SU-DHL-6 (cell line): ENCODE measurements around the gene OPN1SW.

Source experiments
- H2AFZ ChIP-seq: fragments of 200-600 bp; sonication (generic); 2 replicates; pipeline ENCODE4 v1.6.1; 2014; ENCODE audit warnings: low read depth, mild to moderate bottlenecking, moderate library complexity, mixed read lengths, antibody characterized with exemption, low read length; ENCODE audit not compliant: severe bottlenecking
- H3F3A ChIP-seq: fragments of 200-600 bp; shearing (Covaris generic); 2 replicates; pipeline ENCODE4 v1.6.0; 2016; ENCODE audit warnings: antibody characterized with exemption, mild to moderate bottlenecking; ENCODE audit not compliant: insufficient read depth
- H3K27ac ChIP-seq: fragments of 200-600 bp; sonication (generic); 2 replicates; pipeline ENCODE4 v1.5.1; 2016; ENCODE audit warnings: low read depth, mild to moderate bottlenecking, low read length, moderate library complexity, mixed read lengths
- H3K27me3 ChIP-seq: fragments of 200-600 bp; sonication (generic), shearing (Covaris generic); 2 replicates; pipeline ENCODE4 v1.6.0; 2014; ENCODE audit warnings: mild to moderate bottlenecking, low read length
- H3K36me3 ChIP-seq: fragments of 200-600 bp; sonication (generic); 2 replicates; pipeline ENCODE4 v1.6.1; 2014; ENCODE audit warnings: mild to moderate bottlenecking, low read length, mixed read lengths
- H3K4me2 ChIP-seq: fragments of 300-600, 200-600 bp; shearing (Covaris generic), sonication (generic); 2 replicates; pipeline ENCODE4 v1.6.0; 2014; ENCODE audit warnings: low read length, low read depth, mild to moderate bottlenecking; ENCODE audit not compliant: poor library complexity, severe bottlenecking
- H3K4me3 ChIP-seq: fragments of 200-600 bp; sonication (generic); 2 replicates; pipeline ENCODE4 v1.5.1; 2014; ENCODE audit warnings: antibody characterized with exemption, low read length, mild to moderate bottlenecking, mixed read lengths; ENCODE audit not compliant: insufficient read depth, poor library complexity, severe bottlenecking
- H3K79me2 ChIP-seq: fragments of 200-600 bp; sonication (generic); 2 replicates; pipeline ENCODE4 v1.6.1; 2014; ENCODE audit warnings: mild to moderate bottlenecking, low read length, moderate library complexity; ENCODE audit not compliant: insufficient read depth
- H3K9ac ChIP-seq: fragments of 200-600 bp; sonication (generic); 2 replicates; pipeline ENCODE4 v1.7.0; 2014; ENCODE audit warnings: mild to moderate bottlenecking, low read length
- H3K9me2 ChIP-seq: fragments of 200-600 bp; sonication (generic); replicated peaks from 2 replicates; pipeline ENCODE4 v1.6.1; 2014; ENCODE audit warnings: low read length; ENCODE audit not compliant: insufficient read depth
- H3K9me3 ChIP-seq: fragments of 200-600 bp; sonication (generic); 2 replicates; pipeline ENCODE4 v1.6.1; 2014; ENCODE audit warnings: low read length, mixed read lengths; ENCODE audit not compliant: insufficient read depth
- H4K20me1 ChIP-seq: fragments of 200-600 bp; sonication (generic); 2 replicates; pipeline ENCODE4 v1.6.1; 2014; ENCODE audit warnings: low read depth, mild to moderate bottlenecking, antibody characterized with exemption, low read length, moderate library complexity, mixed read lengths
- CTCF ChIP-seq: fragments of 200-600 bp; sonication (generic); IDR thresholded peaks from one replicate; pipeline ENCODE4 v1.5.1; 2017; ENCODE audit warnings: antibody characterized with exemption, mild to moderate bottlenecking, low read length, moderate library complexity; ENCODE audit not compliant: insufficient read depth, poor library complexity, severe bottlenecking
- EZH2phosphoT487 ChIP-seq: fragments of 200-600 bp; sonication (generic), shearing (Covaris generic); conservative IDR thresholded peaks from 2 replicates; pipeline ENCODE4 v1.6.1; 2018; ENCODE audit warnings: mild to moderate bottlenecking, antibody characterized with exemption, low read length, moderate library complexity, mixed read lengths

Gene OPN1SW

GRCh38 chr7:128731184-128731583 lies 44.4 kb downstream of the OPN1SW start:
- Histone ChIP-seq H3K79me2 (no peaks in the 10 kb centered on the region), H3K9me2 (no peaks in the 10 kb centered on the region), H3K27me3 (no peaks in the 10 kb centered on the region), H2AFZ (no peak overlapping the region), H3K9ac (no peak overlapping the region), H4K20me1 (no peaks in the 10 kb centered on the region), H3K27ac (no peak overlapping the region), H3K4me2 (no peak overlapping the region), H3F3A (no peaks in the 10 kb centered on the region), H3K36me3 (no peaks in the 10 kb centered on the region), H3K9me3 (no peaks in the 10 kb centered on the region), H3K4me3 (no peak overlapping the region)
- no peak for TF ChIP-seq EZH2phosphoT487
- no peak for TF ChIP-seq CTCF

- H3K9ac ChIP-seq, result no peak overlapping the region
- H3K9me2 ChIP-seq, result no peaks in the 10 kb centered on the region
- no peak overlapping the region for H3K27ac ChIP-seq
- H3K36me3 ChIP-seq, result no peaks in the 10 kb centered on the region
- no peaks in the 10 kb centered on the region for H3F3A ChIP-seq
- no peaks in the 10 kb centered on the region for H3K9me3 ChIP-seq
- no peak overlapping the region for H3K4me3 ChIP-seq
- H2AFZ ChIP-seq, result no peak overlapping the region
- no peak overlapping the region for H3K4me2 ChIP-seq
- no peaks in the 10 kb centered on the region for H3K79me2 ChIP-seq
- H4K20me1 ChIP-seq, result no peaks in the 10 kb centered on the region
- TF ChIP-seq EZH2phosphoT487 (no peak), CTCF (no peak)
- H3K27me3 ChIP-seq, result no peaks in the 10 kb centered on the region
These were observed 46.1 kb downstream of the OPN1SW start for GRCh38 chr7:128729494-128729893.

- no peaks in the 10 kb centered on the region for H3K27me3 ChIP-seq
- H4K20me1 ChIP-seq, result no peaks in the 10 kb centered on the region
- no peak overlapping the region for H2AFZ ChIP-seq
- no peak overlapping the region for H3K27ac ChIP-seq
- no peaks in the 10 kb centered on the region for H3K36me3 ChIP-seq
- no peaks in the 10 kb centered on the region for H3K9me3 ChIP-seq
- TF ChIP-seq EZH2phosphoT487 (no peak), CTCF (no peak)
- no peak overlapping the region for H3K4me3 ChIP-seq
- no peaks in the 10 kb centered on the region for H3K79me2 ChIP-seq
- H3K9ac ChIP-seq, result no peak overlapping the region
- no peaks in the 10 kb centered on the region for H3K9me2 ChIP-seq
- no peaks in the 10 kb centered on the region for H3F3A ChIP-seq
- no peak overlapping the region for H3K4me2 ChIP-seq
These were observed 47.0 kb downstream of the OPN1SW start for GRCh38 chr7:128728598-128728997.

- Histone ChIP-seq H2AFZ (no peak overlapping the region), H3K4me3 (no peak overlapping the region), H3K4me2 (no peak overlapping the region), H3K27ac (no peak overlapping the region), H3K27me3 (no peaks in the 10 kb centered on the region), H4K20me1 (no peaks in the 10 kb centered on the region), H3K9ac (no peak overlapping the region), H3K9me2 (no peaks in the 10 kb centered on the region), H3K9me3 (no peaks in the 10 kb centered on the region), H3K79me2 (no peaks in the 10 kb centered on the region), H3K36me3 (no peaks in the 10 kb centered on the region), H3F3A (no peaks in the 10 kb centered on the region)
- no peak for TF ChIP-seq EZH2phosphoT487
- no peak for TF ChIP-seq CTCF
These were observed 48.4 kb downstream of the OPN1SW start for GRCh38 chr7:128727239-128727638.
